B cell (primary cell): ENCODE data around the gene MAN1B1. TPM values are rescaled to one million over a fixed set of nuclear protein-coding genes. Genes with fewer than 3 reads are reported as not detected.

Experiments used
- ATAC-seq: fragments of 200-7000 bp; cut with Tn5 transposase; one replicate; pipeline ENCODE4 v1.10.0; 2021; ENCODE audit warnings: low read depth, mild to moderate bottlenecking, moderate number of reproducible peaks, moderate library complexity
- CTCF ChIA-PET: fragments of 350-600 bp; sonication (Branson Sonifier 250); formaldehyde crosslinking; loops from one replicate; lab custom pipeline; 2021; ENCODE audit warnings: antibody characterized with exemption, inconsistent platforms; lab: Charles Lee
- POLR2A ChIA-PET: fragments of 350-600 bp; sonication (Branson Sonifier 250); formaldehyde crosslinking; loops from one replicate; lab custom pipeline; 2021; ENCODE audit warnings: antibody characterized with exemption; lab: Charles Lee
- DNase-seq: peaks from one replicate; pipeline ENCODE4 v3.0.0; 2013
- H2AFZ ChIP-seq: 2 replicates; pipeline ENCODE4 v1.6.1; 2012; ENCODE audit warnings: mild to moderate bottlenecking, low read depth, low read length; ENCODE audit not compliant: insufficient read depth, poor library complexity, severe bottlenecking
- H3K27ac ChIP-seq, 2 donors: 1 replicate in 1 of 2; 2 replicates in 1 of 2; pipeline ENCODE4 v1.5.1; 2012 to 2013; ENCODE audit warnings: low read length in 2 of 2, mild to moderate bottlenecking in 2 of 2, moderate library complexity in 1 of 2
- H3K27me3 ChIP-seq, 4 experiments: fragments of 200-600 bp in 1 of 4; sonication (generic) in 1 of 4; replicated peaks in 1 of 4; 1 replicate in 2 of 4; 2 replicates in 2 of 4; pipeline versions ENCODE4 v1.6.1 to v1.7.0; 2013 to 2016; ENCODE audit warnings: low read length in 3 of 4, mild to moderate bottlenecking in 2 of 4, mixed read lengths in 1 of 4, moderate library complexity in 1 of 4; ENCODE audit not compliant: insufficient read depth in 4 of 4, control insufficient read depth in 3 of 4; ENCODE audit errors: control extremely low read depth in 1 of 4
- H3K36me3 ChIP-seq, 2 experiments: replicated peaks in 1 of 2; 1 replicate in 1 of 2; 2 replicates in 1 of 2; pipeline versions ENCODE4 v1.6.1 to v1.7.1; 2013; ENCODE audit warnings: low read length in 1 of 2; ENCODE audit not compliant: insufficient read depth in 2 of 2, control insufficient read depth in 1 of 2; ENCODE audit errors: control extremely low read depth in 1 of 2, extremely low read depth in 1 of 2
- H3K4me1 ChIP-seq, 2 donors: fragments of 200-600 bp in 1 of 2; sonication (generic) in 1 of 2; 1 replicate in 1 of 2; 2 replicates in 1 of 2; pipeline versions ENCODE4 v1.5.1 to v1.6.1; 2013 to 2017; ENCODE audit warnings: low read length in 2 of 2; ENCODE audit not compliant: control insufficient read depth in 2 of 2, insufficient read depth in 2 of 2
- H3K4me2 ChIP-seq: replicated peaks from 2 replicates; pipeline ENCODE3; 2012; ENCODE audit warnings: mild to moderate bottlenecking, low read depth, low read length; ENCODE audit not compliant: poor library complexity, severe bottlenecking
- H3K4me3 ChIP-seq, 5 experiments: fragments of 200-600 bp in 1 of 5; sonication (generic) in 1 of 5; 1 replicate in 3 of 5; 2 replicates in 2 of 5; pipeline versions ENCODE4 v1.5.1 to v1.7.0; 2011 to 2016; ENCODE audit warnings: low read length in 4 of 5, mild to moderate bottlenecking in 4 of 5, low read depth in 2 of 5, control low read depth in 1 of 5, moderate library complexity in 1 of 5; ENCODE audit not compliant: insufficient read depth in 1 of 5; ENCODE audit errors: control extremely low read depth in 1 of 5, extremely low read depth in 1 of 5
- H3K79me2 ChIP-seq: fragments of 200-600 bp; sonication (generic); one replicate; pipeline ENCODE4 v1.6.0; 2016; ENCODE audit warnings: low read length; ENCODE audit not compliant: control insufficient read depth, insufficient read depth
- H3K9ac ChIP-seq: fragments of 200-600 bp; sonication (generic); 2 replicates; pipeline ENCODE4 v1.6.1; 2017; ENCODE audit warnings: mild to moderate bottlenecking, low read length, moderate library complexity
- H3K9me3 ChIP-seq, 3 donors: one replicate each; pipeline versions ENCODE4 v1.6.1 to v1.7.1; 2013; ENCODE audit warnings: low read length in 2 of 3; ENCODE audit not compliant: control insufficient read depth in 2 of 3, insufficient read depth in 1 of 3; ENCODE audit errors: control extremely low read depth in 1 of 3
- H4K20me1 ChIP-seq: 2 replicates; pipeline ENCODE4 v1.6.0; 2012; ENCODE audit warnings: mild to moderate bottlenecking, low read length; ENCODE audit not compliant: insufficient read depth, control insufficient read depth, poor library complexity, severe bottlenecking
- H3K27ac Mint-ChIP-seq: one replicate; pipeline ENCODE4 v1.8.0; 2021; ENCODE audit warnings: mixed read lengths
- H3K27me3 Mint-ChIP-seq: one replicate; pipeline ENCODE4 v1.8.0; 2021; ENCODE audit warnings: mixed read lengths
- H3K4me1 Mint-ChIP-seq: one replicate; pipeline ENCODE4 v1.8.0; 2021; ENCODE audit warnings: mixed read lengths
- H3K4me3 Mint-ChIP-seq: one replicate; pipeline ENCODE4 v1.8.0; 2021; ENCODE audit warnings: mixed read lengths
- H3K9me3 Mint-ChIP-seq: one replicate; pipeline ENCODE4 v1.8.0; 2022; ENCODE audit warnings: mixed read lengths; ENCODE audit not compliant: insufficient read depth
- EZH2 ChIP-seq: IDR thresholded peaks from 2 replicates; pipeline ENCODE4 v1.6.1; 2012; ENCODE audit warnings: borderline replicate concordance, low read depth, mild to moderate bottlenecking, moderate library complexity, low read length; ENCODE audit not compliant: insufficient read depth, poor library complexity, severe bottlenecking
- WGBS: methylation state at CpG from one replicate; pipeline ENCODE4 v1.1.5; 2013; ENCODE audit warnings: missing lambda C conversion rate; ENCODE audit not compliant: insufficient coverage; 5-methylcytosine and 5-hydroxymethylcytosine counted together
- intact Hi-C: fragments of 100-400 bp; cut with micrococcal nuclease; formaldehyde crosslinking; loops from one replicate; pipeline ENCODE4 v1.10.0; 2022
- polyA plus RNA-seq: library from polyadenylated mRNA; depleted of rRNA; stranded (reverse); fragments of >200 nt; gene quantifications from 2 replicates; pipeline ENCODE4 v1.2.3, GENCODE V29; 2012
- total RNA-seq, 2 donors: library from RNA; stranded (reverse); fragments of 120-200 nt in 1 of 2; gene quantifications; 1 replicate in 1 of 2; 2 replicates in 1 of 2; pipeline versions ENCODE4 v1.2.3 to v1.2.4, GENCODE V29; 2013 to 2022
- TF ChIP-seq, protein P1 (sequence below): fragments of 200-600 bp; IDR thresholded peaks from one replicate; pipeline ENCODE4 v1.8.0; 2022; ENCODE audit warnings: antibody characterized with exemption, mild to moderate bottlenecking

MAN1B1 gene
- total and polyA plus RNA-seq, 2 donors (not counting 1 experiment from before 2014, with no cell fraction given): 47.0 to 68.4 TPM

DNA sequence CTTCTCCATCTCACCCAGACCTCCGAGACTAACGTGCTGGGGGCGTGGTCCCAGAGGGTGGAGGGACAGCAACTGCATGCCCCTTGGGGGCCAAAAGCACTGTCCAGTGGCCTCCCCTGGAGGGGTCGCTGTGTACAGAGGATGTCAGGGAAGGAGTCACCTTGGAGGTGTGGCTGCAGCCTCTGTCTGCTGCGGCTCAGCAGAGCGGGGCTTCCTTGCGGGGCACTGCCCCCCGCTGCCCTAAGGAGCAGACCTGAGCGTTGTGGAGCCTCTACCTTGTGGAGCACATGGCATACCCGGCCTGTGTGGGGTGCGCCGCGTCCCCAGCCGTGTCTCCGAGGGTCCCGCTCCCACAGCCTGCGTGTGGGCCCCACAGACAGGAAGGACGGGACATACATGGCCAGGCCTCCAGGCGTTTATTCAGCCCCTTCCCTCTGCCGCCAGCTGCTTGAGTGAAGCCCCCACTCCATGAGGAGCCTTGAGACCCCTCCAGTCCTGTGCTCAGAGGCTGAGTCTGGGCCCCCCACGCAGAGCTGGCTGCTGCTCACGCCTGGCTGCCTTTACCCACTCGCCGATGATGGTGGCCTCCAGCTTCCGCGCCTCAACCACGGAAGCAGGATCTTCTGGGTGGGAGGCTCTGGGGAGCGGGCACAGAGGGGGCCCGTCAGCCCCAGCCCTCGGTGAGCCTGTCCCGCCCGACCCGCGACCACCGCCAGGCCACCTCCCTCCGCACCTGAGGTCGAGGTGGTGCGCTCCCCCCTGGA lies 23.5 kb downstream of the MAN1B1 start:
- Histone ChIP-seq H2AFZ (no peak overlapping the region), H3K79me2 (peaks cover 24% of the 10 kb centered on the region), H3K27me3 (no peaks in the 10 kb centered on the region), H3K9ac (no peak overlapping the region), H3K4me3 (no peak overlapping the region), H4K20me1 (peaks cover 17% of the 10 kb centered on the region), H3K4me1 (peaks cover 7 to 16% of the 10 kb centered on the region in 2 donors), H3K9me3 (no peaks in the 10 kb centered on the region), H3K4me2 (no peak overlapping the region), H3K36me3 (peaks cover 0 to 69% of the 10 kb centered on the region in 2 experiments), H3K27ac (no peak overlapping the region)
- no peak overlapping the region for H3K4me3 Mint-ChIP-seq
- POLR2A ChIA-PET: no interaction called here
- ATAC-seq: no peak
- H3K4me1 Mint-ChIP-seq: peaks cover 10% of the 10 kb centered on the region
- H3K27ac Mint-ChIP-seq: no peak overlapping the region
- DNase-seq: no peak
- 95% methylated on average over 38 of the region's 38 CpGs for WGBS
- no peaks in the 10 kb centered on the region for H3K9me3 Mint-ChIP-seq
- TF ChIP-seq, protein P1, sequence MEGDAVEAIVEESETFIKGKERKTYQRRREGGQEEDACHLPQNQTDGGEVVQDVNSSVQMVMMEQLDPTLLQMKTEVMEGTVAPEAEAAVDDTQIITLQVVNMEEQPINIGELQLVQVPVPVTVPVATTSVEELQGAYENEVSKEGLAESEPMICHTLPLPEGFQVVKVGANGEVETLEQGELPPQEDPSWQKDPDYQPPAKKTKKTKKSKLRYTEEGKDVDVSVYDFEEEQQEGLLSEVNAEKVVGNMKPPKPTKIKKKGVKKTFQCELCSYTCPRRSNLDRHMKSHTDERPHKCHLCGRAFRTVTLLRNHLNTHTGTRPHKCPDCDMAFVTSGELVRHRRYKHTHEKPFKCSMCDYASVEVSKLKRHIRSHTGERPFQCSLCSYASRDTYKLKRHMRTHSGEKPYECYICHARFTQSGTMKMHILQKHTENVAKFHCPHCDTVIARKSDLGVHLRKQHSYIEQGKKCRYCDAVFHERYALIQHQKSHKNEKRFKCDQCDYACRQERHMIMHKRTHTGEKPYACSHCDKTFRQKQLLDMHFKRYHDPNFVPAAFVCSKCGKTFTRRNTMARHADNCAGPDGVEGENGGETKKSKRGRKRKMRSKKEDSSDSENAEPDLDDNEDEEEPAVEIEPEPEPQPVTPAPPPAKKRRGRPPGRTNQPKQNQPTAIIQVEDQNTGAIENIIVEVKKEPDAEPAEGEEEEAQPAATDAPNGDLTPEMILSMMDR: no peak
- no peak for TF ChIP-seq EZH2
- intact Hi-C loops: no loop called here
- CTCF ChIA-PET: no interaction called here
- no peaks in the 10 kb centered on the region for H3K27me3 Mint-ChIP-seq
